ENCODE results near the gene ABCA4.
"Not testable (repeated sequence)": the region's sequence is repeated elsewhere in the genome, so short reads cannot be mapped to it uniquely, and the experiment has no call there.

The ABCA4 gene

DNA sequence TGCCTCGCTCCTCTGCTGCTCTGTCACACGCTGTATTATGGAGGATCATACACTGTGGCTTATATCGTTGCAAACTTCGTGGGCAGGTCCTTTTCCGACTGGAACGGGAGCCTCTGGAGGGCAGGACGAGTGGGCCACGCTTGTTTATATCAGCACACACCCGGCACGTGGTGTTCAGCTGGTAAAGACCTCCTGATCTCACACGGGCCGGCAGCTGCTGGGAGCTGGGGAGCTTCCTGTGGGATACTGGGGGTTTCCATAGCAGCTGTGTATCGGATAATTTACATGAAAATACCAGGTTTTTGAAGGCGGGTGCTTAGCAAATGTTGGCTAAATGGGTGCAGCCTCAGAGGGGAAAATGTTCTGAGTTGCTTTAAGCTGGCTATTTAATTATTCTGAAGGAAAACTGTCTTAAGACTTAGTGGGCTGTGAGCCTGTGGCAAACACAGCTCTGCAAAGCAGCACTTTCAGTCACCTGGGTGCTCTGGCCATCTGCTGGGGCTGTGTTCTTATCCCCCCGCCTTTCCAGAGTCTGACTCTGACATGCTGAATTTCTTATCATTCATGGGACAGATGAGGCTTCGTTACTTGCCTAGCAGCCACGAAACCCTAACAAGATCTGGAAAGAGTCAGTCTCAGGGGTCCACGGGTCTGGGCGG is 108.1 kb downstream of the ABCA4 start:
- in situ Hi-C loops (cut with MboI; ENCODE audit: low sequenced_read_pairs) = no loop called here

DNA sequence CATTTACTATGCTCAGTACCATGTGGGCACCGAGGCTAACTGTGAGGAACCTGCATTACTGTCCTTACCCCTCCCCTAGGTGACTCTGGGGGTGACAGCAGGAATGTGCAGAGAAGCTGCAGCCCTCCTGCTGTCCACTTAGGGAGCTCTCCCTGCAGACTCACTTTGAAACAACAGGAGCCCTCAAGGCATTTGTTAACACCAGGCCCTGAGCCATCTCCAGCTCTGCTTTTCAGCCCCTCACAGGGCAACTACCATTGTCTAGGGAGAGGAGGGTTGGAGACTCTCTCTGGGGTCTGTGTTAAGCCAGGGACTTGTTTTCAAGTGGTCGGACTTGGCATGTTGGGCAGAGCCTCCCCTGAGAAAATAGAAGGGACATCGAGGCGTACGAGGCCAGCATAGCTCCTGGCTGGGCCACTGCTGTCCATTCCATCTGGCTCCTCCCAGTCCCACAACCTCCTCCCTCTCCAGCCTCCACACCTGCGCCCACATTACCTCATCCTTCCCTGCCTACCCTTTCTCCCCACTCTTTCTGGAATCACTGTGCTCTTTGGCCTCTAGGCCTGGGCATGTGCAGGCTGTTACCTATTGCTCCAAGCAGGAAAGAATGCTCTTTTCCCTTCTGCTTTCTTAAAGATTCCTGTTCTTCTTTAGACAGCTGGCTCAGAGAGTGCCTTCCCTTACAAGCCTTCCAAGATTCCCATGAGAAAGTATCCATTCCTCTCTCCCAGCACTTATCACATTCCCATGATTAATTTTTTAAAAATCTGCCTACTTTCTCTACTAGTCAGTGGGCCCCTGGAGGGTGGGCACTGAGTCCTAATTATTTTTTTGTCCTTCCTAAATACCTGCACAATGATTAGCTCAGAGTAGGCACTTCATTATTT is 109.0 kb downstream of the ABCA4 start:
- in situ Hi-C loops (cut with MboI; ENCODE audit: low sequenced_read_pairs) = no loop called here

DNA sequence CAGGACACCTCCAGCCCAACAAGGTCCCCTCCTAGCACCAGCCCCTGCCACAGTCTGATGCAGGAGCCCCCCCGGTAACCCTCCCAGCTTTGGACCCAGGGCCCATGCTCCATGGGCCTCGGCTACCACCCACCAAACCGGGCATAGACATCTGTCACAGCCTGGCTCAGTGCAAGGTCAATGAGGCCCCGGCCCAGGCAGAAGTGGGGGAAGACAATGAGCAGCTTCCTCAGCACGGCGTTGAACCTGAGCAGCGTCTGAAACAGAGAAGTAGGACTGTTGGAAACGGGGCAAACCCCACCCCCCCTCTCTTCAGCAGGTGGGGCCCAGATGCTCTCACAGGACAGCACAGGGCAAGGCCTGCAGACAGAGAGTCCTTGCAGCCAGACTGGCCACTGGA is 109.8 kb downstream of the ABCA4 start:
- in situ Hi-C loops (cut with MboI; ENCODE audit: low sequenced_read_pairs) = no loop called here

DNA sequence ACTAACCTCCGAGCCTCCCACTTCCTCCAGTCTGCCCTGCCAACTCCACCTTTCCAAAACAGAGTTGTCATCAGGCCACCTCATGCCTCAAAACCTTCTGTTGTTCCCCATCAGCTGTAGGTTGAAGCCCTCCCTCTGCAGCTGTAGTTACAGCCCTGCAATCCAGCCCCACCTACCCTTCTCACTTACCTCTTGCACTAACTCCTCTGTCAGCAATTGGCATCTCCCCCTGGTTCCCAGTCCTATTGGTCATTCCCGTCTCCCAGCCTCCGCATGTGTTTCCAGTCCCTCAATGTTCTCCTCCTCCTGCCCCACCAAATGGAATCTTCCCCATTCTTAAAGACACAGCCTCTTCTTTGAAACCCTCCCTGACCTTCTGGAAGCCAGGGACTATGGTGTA is 111.6 kb downstream of the ABCA4 start:
- in situ Hi-C loops (cut with MboI; ENCODE audit: low sequenced_read_pairs) = no loop called here

DNA sequence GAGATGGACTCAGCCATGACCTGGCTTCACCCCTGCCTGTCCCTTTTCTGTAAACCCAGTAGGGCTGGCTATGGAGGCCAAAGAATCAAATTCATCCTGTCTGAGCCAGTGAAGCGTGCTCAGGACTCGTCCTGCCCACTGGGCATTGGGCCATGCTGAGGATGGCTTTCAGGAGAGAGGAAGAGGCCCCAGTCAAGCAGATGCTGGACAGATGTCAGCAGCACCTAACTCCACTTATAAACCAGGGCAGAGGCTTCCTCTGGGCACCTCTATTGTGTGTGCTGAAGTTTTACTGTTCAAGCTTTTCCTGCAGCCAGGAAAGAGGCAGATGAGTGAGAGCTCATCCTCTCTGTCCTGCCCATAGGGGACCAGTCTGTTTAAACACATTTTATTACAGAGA is 114.3 kb downstream of the ABCA4 start:
- in situ Hi-C loops (cut with MboI; ENCODE audit: low sequenced_read_pairs) = no loop called here

DNA sequence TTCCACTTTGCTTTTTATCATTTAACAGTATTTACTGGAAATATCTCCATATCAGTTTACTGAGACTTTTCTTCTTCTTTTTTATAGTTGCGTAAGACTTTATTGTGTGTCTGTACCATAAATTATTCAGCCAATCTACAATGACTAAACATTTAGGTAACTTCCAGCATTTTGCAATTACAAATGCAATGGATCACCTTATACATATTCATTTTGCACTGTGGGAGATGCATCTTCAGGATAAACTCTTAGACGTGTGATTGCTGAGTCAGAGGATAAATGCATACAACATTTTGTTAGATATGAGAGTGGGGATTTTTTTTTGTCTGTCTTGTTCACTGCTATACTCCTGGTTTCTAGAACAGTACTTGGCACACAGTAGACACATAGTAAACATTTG is 116.0 kb downstream of the ABCA4 start:
- in situ Hi-C loops (cut with MboI; ENCODE audit: low sequenced_read_pairs) = no loop called here

DNA sequence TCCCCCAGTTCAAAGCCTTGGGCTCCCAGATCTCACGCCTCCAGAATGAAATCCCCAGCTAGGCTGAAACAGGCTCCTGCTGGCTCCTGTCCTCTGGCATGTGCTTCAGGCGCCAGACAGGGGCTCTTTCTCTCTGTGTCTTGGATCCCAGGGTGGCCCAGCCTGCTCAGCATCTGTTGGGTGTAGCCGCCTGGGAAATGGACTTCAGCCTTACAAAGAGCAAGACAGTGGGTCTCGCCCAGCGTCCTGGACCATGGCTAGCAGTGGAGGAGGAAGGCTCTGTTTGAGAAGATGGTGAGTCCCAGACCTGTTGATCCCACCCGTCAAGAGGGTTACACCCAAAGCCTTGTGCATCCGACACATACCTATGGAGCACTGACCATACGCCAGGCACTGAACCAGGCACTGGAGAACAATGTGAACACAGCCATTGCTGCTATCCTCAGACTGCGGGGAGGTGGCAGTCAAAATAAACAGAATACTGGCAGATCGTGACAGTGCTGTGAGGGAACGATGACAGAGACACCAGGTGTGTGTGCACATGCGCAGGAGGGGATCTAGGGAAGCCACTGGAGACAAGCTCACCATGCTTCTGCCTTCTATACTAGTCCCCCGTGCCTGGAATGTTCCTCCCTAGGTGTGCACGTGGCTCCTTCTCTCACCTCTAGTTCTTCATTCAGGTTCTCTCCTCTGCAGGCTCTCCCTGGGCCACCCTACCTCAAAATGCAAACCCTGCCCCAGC is 118.7 kb downstream of the ABCA4 start:
- in situ Hi-C loops (cut with MboI; ENCODE audit: low sequenced_read_pairs) = no loop called here

DNA sequence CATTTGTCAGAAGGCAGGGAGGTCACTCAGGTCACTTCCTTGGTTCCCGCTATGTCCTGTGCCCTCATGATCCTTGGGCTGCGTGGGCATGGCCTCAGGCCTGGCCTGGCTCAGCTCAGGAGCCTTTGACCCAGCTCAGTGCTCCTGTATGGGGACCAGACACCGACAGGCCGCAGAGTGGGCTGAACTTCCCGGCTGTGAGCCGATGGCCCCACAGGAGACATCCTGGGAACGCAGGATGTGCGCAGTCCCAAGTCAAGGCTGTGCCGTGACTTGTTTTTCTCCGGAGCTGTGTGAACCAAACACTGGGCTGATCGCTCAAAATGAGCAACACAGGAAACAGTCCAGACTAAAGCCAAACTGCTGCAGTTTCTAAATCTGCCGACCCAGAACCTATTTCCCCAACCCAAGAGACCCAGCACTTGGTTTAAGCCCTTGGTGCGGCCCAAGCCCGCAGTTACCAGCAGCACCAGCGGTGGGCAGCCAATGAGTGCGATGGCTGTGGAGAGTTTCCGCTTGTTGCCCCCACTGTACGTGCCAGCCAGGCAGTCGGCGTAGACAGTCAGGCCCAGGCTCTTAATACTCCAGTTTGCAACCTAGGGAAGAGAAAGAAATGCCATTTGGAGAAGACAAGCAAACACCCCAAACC is 119.4 kb downstream of the ABCA4 start:
- in situ Hi-C loops (cut with MboI; ENCODE audit: low sequenced_read_pairs) = no loop called here

DNA sequence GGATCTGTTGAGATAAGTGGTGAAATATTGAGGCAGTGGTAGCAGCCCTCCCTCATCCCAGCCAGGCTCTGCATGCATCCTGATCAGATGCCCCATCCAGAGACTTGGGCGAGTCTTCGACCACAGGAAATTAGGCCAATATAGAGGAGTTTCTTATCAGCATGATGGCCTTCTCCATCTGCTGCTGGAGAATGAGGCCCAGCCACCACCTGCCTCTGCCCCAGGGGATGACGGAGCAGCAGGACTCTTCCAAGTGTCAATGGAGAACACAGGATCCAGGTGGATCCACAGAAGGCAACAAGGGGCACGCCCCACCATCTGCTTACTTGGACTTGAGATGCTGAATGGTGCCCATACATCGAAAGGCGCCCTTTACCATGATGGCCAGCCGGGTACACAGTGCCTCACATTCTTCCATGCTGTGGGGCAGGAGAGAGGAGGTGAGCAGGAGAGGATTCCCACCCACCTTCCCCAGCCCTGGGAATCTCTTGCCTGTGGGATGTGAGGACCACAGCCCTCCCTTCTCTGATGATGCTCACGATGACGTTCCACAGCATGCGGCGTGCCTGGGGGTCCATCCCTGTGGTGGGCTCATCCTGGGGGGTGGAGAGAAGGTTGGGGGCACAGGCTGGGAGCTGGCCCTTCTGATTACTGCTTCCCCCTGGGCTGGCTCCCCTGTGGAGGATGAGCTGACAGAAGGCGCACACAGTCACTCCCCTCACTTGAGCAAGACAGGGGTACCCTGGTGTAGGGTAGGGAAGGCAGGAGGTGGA is 120.3 kb downstream of the ABCA4 start:
- in situ Hi-C loops (cut with MboI; ENCODE audit: low sequenced_read_pairs) = no loop called here

DNA sequence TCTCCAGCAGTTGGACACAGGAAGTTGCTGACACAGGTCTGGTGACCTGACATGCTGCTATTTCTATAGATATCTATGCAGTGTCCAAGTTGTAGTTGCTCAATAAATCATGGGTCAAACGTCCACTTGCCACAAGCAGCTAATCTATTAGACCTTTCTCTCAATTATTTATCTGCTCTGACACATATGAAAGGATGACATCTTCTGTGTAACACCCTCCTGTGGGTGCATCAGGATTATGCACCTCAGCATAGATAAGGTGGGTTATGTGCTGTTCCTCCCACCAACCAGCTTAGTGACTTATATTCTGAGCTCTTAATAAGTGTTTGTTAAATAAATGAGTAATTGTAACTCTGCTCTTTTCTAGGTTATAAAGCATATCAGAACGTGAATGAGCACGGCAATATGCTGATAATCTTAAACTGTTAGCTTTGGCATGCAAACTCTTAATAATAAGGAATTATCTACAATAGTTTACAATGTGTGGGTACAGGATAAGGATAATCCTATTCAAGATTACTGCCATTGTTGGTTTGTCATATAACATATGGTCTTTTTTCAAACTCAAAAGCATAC is 121.0 kb downstream of the ABCA4 start:
- in situ Hi-C loops (cut with MboI; ENCODE audit: low sequenced_read_pairs) = no loop called here

DNA sequence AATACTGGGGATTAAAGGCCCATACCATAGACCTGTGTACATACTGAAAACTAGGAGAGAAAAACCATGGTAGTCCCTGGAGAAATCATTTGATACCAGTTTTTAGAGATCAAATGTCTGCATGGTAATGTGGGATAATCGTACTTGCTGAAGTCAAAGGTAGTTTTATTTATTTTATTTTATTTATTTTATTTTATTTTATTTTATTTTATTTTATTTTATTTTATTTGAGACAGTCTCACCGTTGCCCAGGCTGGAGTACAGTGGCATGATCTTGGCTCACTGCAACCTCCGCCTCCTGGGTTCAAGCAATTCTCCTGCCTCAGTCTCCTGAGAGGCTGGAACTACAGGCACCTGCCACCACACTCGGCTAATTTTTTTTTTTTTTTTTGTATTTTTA is 122.4 kb downstream of the ABCA4 start:
- in situ Hi-C loops (cut with MboI; ENCODE audit: low sequenced_read_pairs) = not testable (repeated sequence)

DNA sequence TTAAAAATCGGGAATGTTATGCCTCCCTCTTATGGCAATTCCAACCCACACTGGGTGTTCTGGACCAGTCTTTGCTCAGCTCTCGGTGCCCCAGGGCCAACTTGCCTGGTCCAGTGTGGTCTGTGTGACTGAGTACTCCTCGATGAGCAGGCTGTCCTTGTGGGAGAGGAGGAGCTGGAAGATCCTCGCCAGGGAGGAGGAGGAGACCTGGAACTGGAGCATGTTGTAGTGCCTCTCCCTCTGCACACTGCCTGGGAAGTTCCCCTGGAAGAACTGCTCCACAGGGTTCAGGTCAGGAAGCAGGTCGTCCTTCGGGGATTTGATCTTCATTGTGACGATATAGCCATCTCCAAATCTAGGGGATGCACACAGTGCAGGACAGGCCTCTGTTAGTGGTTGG is 123.2 kb downstream of the ABCA4 start:
- in situ Hi-C loops (cut with MboI; ENCODE audit: low sequenced_read_pairs) = no loop called here

DNA sequence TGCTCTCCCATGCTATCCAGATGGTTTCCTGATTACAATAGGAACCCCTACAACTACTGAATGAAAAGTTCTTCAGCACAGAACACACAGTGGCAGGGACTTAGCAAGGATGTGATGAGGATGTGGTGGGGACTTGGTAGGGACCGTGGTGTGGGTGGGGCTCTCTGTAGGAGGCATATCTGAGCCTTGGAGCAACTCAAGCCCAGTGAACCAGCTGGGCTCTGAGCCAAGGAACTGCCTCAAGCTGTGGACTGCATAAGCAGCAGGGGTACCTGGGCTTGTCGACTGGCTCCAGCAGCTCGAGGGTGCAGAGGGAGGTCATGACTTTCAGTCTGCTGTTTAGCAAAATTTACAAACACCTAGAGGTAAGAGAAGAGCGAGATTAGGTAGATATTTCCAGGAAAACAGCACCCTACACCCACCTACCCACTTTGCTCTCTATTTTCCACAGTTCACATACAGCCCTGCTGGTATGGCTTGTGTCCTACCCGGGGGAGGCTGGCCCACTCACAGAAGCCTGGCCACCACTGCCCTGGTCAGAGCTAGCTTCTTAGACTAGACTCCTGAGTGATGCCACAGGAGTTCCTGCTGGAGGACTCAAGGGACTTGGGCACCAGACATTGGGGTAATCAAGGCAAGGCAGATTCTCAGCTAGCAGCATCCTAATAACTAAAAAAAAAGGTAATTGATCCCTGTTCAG is 125.0 kb downstream of the ABCA4 start:
- in situ Hi-C loops (cut with MboI; ENCODE audit: low sequenced_read_pairs) = no loop called here

DNA sequence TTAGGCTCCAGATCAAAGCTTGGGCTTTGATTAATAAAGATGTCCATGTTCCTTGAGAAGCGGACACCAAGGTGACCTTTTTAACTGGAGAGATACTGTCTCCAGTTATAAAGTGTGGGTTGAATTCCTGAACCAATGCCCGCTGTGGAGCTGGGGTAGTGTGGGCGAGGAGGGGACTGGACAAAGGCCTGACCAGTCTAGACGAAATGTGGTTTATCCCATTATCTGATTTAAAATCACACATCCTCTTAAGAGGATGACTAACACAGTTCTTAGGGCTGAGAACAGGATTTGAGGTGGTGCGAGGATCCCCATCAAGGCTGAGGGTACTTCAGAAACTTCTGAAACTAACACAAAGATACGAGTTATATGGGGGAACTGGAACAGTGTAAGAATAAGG is 127.2 kb downstream of the ABCA4 start:
- in situ Hi-C loops (cut with MboI; ENCODE audit: low sequenced_read_pairs) = no loop called here

DNA sequence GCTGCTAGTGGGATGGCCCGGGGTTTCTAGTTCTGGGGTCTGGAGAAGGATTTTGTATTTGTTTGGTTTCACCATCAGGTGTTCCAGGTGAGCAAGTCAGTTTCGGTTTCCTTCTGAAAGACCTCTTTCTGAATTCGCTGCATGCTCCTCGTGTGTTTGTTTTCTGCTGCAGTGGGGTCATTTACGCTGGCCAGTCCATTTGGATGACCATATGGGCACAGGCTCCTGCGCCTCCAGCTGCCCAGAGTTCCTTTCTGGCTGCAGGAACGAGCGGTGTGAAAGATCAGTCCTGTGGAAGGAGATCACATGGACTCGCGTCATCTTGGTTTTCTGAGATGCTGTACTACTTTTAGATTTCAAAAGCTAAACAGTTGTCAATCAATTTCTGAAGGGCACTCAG is 128.0 kb downstream of the ABCA4 start:
- in situ Hi-C loops (cut with MboI; ENCODE audit: low sequenced_read_pairs) = no loop called here

DNA sequence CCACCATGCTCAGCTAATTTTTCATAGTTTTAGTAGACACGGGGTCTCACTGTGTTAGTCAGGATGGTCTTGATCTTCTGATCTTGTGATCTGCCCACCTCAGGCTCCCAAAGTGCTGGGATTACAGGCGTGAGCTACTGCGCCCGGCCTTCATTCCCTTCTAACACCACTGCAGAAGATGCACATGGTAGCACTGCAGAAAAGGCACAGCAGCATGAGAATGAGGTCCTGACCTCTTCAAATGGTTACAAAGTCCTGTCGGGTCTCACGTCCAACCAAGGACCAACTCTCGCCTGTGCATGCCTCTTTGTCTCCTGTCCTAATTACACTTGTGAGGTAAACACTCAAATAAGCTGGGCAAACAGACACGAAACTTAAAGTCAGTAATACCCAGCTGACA is 128.8 kb downstream of the ABCA4 start:
- in situ Hi-C loops (cut with MboI; ENCODE audit: low sequenced_read_pairs) = no loop called here

DNA sequence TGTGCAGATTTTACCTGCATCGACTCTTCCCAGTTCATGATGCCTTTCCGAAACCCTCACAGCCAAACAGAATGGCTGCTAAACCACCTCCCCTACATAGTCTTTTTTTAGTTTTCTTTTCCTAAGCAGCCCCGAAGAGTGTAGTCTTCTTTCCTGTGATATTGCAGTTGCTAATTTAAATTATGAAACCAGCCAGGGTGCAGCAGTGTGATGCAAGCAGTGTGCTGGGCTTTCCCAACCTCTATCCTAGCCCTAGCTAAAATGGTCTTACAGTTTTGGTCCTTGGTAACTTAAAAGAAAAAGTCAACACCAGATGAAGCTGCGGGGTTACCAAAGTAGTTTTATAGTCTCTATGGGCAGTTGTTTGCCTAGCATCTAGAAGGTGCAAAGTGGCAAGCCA is 129.7 kb downstream of the ABCA4 start:
- in situ Hi-C loops (cut with MboI; ENCODE audit: low sequenced_read_pairs) = no loop called here

DNA sequence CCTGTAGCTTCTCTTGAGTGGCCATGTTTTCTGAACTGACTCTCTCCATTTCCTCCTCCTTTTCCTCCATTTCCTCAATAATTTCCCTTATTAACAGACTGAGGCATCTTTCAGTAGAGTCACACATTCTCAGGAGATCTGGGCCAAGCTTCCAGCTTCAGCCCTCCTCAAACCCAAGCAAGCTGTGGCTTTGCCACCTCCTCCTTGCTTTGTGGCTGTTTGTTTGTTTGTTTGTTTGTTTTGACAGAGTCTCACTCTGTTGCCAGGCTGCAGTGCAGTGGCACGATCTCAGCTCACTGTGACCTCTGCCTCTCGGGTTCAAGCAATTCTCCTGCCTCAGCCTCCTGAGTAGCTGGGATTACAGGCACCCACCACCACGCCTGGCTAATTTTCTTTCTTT is 130.5 kb downstream of the ABCA4 start:
- in situ Hi-C loops (cut with MboI; ENCODE audit: low sequenced_read_pairs) = not testable (repeated sequence)

DNA sequence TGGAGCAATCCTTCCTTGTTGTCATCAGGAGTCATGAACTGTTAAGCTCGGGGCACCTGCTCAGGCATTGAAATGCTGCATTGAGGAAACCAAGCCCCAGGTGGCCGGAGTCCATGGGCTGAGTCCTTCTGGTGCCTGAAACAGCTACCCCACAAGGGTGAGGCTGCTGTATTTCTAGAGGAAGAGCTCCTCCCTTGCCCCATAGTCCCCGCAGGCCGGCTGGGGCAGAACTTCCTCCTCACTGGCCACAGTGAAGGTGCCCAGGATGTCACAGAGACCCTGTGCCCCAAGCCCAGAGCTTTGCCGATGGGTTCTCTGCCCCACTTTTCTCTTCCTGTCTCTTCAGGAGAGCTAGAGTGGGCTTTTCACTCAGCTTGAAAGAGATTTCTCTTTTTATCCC is 130.9 kb downstream of the ABCA4 start:
- in situ Hi-C loops (cut with MboI; ENCODE audit: low sequenced_read_pairs) = no loop called here

DNA sequence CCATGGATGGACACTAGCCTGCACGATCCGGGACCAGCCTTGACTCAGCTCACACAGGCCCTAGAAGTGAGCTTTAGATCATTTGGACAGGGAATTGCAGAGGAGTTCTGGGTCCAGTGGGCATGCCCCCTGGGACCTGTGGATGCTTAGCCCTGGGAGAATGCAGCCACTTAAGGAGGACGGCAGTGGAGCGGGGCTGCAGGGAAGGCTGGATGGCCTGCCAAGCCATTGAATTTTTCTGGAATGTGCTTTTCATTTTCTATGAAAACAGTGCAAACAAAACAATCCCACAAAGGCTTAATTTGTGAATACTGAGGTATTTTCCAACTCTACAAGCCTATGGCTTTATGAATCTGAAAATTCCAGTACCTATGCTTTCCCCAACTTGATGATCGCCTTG is 131.3 kb downstream of the ABCA4 start:
- in situ Hi-C loops (cut with MboI; ENCODE audit: low sequenced_read_pairs) = no loop called here

Measured in HL-60/S4 (cell line).